ENCODE data around the gene ZBTB46.
"Not testable (repeated sequence)": the region's sequence is repeated elsewhere in the genome, so short reads cannot be mapped to it uniquely, and the experiment has no call there.

The ZBTB46 gene

DNA sequence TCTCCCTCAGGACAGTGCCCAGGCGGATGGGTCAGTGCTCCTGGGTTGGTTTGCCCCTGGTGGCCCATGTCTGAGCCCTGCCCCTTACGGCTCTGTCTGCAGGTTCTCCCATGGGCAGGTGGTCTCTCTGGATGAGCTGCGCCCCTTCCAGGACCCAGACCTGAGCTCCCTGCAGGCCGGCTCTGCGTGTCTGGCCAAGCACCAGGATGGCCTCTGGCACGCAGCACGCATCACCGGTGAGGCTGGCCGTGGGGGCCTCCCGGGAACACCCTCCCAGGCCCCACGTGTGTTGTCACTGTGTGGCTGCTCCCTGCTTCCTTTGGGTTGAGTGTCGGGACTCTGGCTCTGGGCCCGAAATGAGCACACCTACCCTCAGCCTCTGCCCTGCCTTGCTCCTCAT is 97.9 kb downstream of the ZBTB46 start:
- no peaks in the 10 kb centered on the region for H3K27me3 ChIP-seq (ENCODE audit: insufficient read depth, low read length, poor library complexity, severe bottlenecking)
- no peaks in the 10 kb centered on the region for H3K9me2 ChIP-seq (replicated peaks; ENCODE audit: low read depth, low read length)
- no peak overlapping the region for H3K9ac ChIP-seq (ENCODE audit: low read depth, low read length, poor library complexity, severe bottlenecking)
- peaks cover 50% of the 10 kb centered on the region; the same call in 1 of the 2 replicates for H3K79me2 ChIP-seq (ENCODE audit: insufficient read depth, low read length)
- H3K9me3 ChIP-seq (ENCODE audit: insufficient read depth, low read depth, low read length) = no peaks in the 10 kb centered on the region
- H3K36me3 ChIP-seq (ENCODE audit: insufficient read depth, low read length) = peaks cover 25% of the 10 kb centered on the region; the same call in 1 of the 2 replicates
- H2AFZ ChIP-seq (ENCODE audit: low read length) = no peak overlapping the region
- TF ChIP-seq, protein P1, sequence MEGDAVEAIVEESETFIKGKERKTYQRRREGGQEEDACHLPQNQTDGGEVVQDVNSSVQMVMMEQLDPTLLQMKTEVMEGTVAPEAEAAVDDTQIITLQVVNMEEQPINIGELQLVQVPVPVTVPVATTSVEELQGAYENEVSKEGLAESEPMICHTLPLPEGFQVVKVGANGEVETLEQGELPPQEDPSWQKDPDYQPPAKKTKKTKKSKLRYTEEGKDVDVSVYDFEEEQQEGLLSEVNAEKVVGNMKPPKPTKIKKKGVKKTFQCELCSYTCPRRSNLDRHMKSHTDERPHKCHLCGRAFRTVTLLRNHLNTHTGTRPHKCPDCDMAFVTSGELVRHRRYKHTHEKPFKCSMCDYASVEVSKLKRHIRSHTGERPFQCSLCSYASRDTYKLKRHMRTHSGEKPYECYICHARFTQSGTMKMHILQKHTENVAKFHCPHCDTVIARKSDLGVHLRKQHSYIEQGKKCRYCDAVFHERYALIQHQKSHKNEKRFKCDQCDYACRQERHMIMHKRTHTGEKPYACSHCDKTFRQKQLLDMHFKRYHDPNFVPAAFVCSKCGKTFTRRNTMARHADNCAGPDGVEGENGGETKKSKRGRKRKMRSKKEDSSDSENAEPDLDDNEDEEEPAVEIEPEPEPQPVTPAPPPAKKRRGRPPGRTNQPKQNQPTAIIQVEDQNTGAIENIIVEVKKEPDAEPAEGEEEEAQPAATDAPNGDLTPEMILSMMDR (conservative IDR thresholded peaks at IDR 0.05; ENCODE audit: low read length) = no peak
- TF ChIP-seq EZH2phosphoT487 (IDR thresholded peaks at IDR 0.05; ENCODE audit: borderline replicate concordance) = no peak
- H4K20me1 ChIP-seq (ENCODE audit: insufficient read depth, low read length, poor library complexity, severe bottlenecking) = peaks cover 5% of the 10 kb centered on the region
- no peak overlapping the region for H3K4me3 ChIP-seq (ENCODE audit: low read length, poor library complexity, severe bottlenecking)
- peaks cover 19% of the 10 kb centered on the region for H3F3A ChIP-seq (ENCODE audit: low read depth)
- H3K4me1 ChIP-seq (ENCODE audit: insufficient read depth, low read length, poor library complexity, severe bottlenecking) = peaks cover 63% of the 10 kb centered on the region
- H3K4me2 ChIP-seq (ENCODE audit: low read depth, low read length, poor library complexity, severe bottlenecking) = no peak overlapping the region

DNA sequence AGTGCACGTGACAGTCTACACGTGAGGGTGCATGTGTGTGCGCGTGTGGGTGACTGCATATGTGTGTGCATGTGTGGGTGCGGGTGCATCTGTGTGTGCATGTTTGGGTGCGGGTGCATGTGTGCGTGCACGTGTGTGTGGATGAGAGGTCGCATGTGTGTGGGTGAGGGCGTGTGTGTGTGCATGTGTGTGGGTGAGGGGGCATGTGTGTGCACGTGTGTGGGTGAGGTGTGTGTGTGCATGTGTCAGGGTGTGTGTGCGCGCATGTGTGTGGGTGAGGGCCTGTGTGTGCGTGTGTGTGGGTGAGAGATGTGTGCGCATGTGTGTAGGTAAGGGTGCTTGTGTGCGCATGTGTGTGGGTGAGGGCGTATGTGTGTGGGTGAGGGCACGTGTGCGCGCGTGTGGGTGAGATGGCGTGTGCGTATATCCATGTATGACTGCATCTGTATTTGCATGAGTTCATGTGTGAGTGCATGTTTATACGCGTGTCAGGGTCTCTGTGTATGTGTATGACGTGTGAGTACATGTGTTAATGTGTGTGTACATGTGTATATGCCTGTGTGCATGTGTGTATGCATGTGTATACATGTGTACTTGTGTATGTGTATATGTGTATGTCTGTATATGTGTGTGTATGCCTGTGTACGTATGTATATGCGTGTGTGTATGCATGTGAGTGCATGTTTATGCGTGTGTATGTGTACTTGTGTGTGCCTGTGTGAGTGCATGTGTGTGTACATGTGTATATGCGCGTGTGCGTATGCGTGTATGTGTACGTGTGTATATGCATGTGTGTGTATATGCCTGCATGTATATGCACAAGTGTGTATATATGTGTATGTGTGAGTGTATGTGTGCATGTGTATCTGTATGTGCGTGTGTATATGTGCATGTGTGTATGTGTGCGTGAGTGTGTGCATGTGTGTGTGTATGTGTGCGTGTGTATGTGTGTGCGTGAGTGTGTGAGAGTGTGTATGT is 98.7 kb downstream of the ZBTB46 start:
- peak overlapping the region; percentile 78 for H3K9ac ChIP-seq (ENCODE audit: low read depth, low read length, poor library complexity, severe bottlenecking)
- peaks cover 50% of the 10 kb centered on the region; the same call in 1 of the 2 replicates for H3K79me2 ChIP-seq (ENCODE audit: insufficient read depth, low read length)
- peaks cover 25% of the 10 kb centered on the region; the same call in 1 of the 2 replicates for H3K36me3 ChIP-seq (ENCODE audit: insufficient read depth, low read length)
- H4K20me1 ChIP-seq (ENCODE audit: insufficient read depth, low read length, poor library complexity, severe bottlenecking) = peaks cover 2% of the 10 kb centered on the region
- H3K4me2 ChIP-seq (ENCODE audit: low read depth, low read length, poor library complexity, severe bottlenecking) = peak overlapping the region; percentile 82
- no peaks in the 10 kb centered on the region for H3K27me3 ChIP-seq (ENCODE audit: insufficient read depth, low read length, poor library complexity, severe bottlenecking)
- TF ChIP-seq, protein P1 (conservative IDR thresholded peaks at IDR 0.05; ENCODE audit: low read length) = no peak
- no peak for TF ChIP-seq EZH2phosphoT487 (IDR thresholded peaks at IDR 0.05; ENCODE audit: borderline replicate concordance)
- H3K9me3 ChIP-seq (ENCODE audit: insufficient read depth, low read depth, low read length) = no peaks in the 10 kb centered on the region
- H3K9me2 ChIP-seq (replicated peaks; ENCODE audit: low read depth, low read length) = no peaks in the 10 kb centered on the region
- peaks cover 67% of the 10 kb centered on the region for H3K4me1 ChIP-seq (ENCODE audit: insufficient read depth, low read length, poor library complexity, severe bottlenecking)
- H2AFZ ChIP-seq (ENCODE audit: low read length) = no peak overlapping the region
- H3K4me3 ChIP-seq (ENCODE audit: low read length, poor library complexity, severe bottlenecking) = peak overlapping the region; percentile 55
- peaks cover 24% of the 10 kb centered on the region for H3F3A ChIP-seq (ENCODE audit: low read depth)

DNA sequence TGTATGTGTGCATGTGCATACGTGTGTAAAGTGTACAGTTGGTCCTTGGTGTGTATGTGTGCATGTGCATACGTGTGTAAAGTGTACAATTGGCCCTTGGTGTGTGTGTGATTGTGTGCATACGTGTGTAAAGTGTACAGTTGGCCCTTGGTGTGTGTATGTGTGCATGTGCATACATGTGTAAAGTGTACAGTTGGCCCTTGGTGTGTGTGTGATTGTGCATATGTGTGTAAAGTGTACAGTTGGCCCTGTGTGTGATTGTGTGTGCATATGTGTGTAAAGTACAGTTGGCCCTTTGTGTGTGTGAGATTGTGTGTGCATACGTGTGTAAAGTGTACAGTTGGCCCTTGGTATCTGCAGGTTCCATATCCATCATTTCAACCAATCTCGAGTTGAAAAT is 99.7 kb downstream of the ZBTB46 start:
- no peaks in the 10 kb centered on the region for H3K27me3 ChIP-seq (ENCODE audit: insufficient read depth, low read length, poor library complexity, severe bottlenecking)
- peaks cover 25% of the 10 kb centered on the region; the same call in 1 of the 2 replicates for H3K36me3 ChIP-seq (ENCODE audit: insufficient read depth, low read length)
- peaks cover 25% of the 10 kb centered on the region for H3F3A ChIP-seq (ENCODE audit: low read depth)
- no peaks in the 10 kb centered on the region for H4K20me1 ChIP-seq (ENCODE audit: insufficient read depth, low read length, poor library complexity, severe bottlenecking)
- TF ChIP-seq, protein P1 (conservative IDR thresholded peaks at IDR 0.05; ENCODE audit: low read length) = no peak
- TF ChIP-seq EZH2phosphoT487 (IDR thresholded peaks at IDR 0.05; ENCODE audit: borderline replicate concordance) = no peak
- H3K4me2 ChIP-seq (ENCODE audit: low read depth, low read length, poor library complexity, severe bottlenecking) = peak overlapping the region; percentile 82
- no peak overlapping the region for H2AFZ ChIP-seq (ENCODE audit: low read length)
- H3K9me2 ChIP-seq (replicated peaks; ENCODE audit: low read depth, low read length) = no peaks in the 10 kb centered on the region
- H3K4me3 ChIP-seq (ENCODE audit: low read length, poor library complexity, severe bottlenecking) = peak overlapping the region; percentile 55
- peak overlapping the region; percentile 78 for H3K9ac ChIP-seq (ENCODE audit: low read depth, low read length, poor library complexity, severe bottlenecking)
- peaks cover 53% of the 10 kb centered on the region for H3K79me2 ChIP-seq (ENCODE audit: insufficient read depth, low read length)
- peaks cover 66% of the 10 kb centered on the region for H3K4me1 ChIP-seq (ENCODE audit: insufficient read depth, low read length, poor library complexity, severe bottlenecking)
- no peaks in the 10 kb centered on the region for H3K9me3 ChIP-seq (ENCODE audit: insufficient read depth, low read depth, low read length)

DNA sequence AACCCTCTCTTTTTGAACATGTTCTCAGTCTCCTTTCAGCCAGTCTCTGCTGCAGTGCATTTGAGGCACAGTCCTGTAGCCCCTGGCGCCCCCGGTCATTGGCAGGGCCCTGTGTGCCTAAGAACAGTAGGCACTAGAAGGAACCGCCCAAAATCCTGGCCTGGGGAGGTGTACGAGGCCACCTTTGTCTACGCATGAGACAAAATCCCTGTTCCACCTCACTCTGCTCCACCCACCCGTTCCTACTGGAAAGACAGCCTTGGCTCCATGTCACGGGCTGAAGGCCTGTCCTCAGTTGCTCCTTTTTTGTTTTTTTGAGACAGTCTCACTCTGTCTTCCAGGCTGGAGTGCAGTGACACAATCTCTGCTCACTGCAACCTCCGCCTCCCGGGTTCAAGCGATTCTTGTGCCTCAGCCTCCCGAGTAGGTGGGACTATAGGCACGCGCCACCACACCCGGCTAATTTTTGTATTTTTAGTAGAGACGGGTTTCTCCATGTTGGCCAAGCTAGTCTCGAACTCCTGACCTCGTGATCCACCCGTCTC is 100.8 kb downstream of the ZBTB46 start:
- Histone ChIP-seq H3K79me2 (ENCODE audit: insufficient read depth, low read length) (peaks cover 58% of the 10 kb centered on the region), H3K36me3 (ENCODE audit: insufficient read depth, low read length) (peaks cover 24% of the 10 kb centered on the region; the same call in 1 of the 2 replicates), H3K9ac (ENCODE audit: low read depth, low read length, poor library complexity, severe bottlenecking) (peak overlapping the region; percentile 78), H3K4me1 (ENCODE audit: insufficient read depth, low read length, poor library complexity, severe bottlenecking) (peaks cover 55% of the 10 kb centered on the region), H3K4me3 (ENCODE audit: low read length, poor library complexity, severe bottlenecking) (peak overlapping the region; percentile 55), H3K4me2 (ENCODE audit: low read depth, low read length, poor library complexity, severe bottlenecking) (peak overlapping the region; percentile 82), H3F3A (ENCODE audit: low read depth) (peaks cover 25% of the 10 kb centered on the region)
- not testable (repeated sequence) for H3K9me3 ChIP-seq (ENCODE audit: insufficient read depth, low read depth, low read length); H3K9me2 ChIP-seq (replicated peaks; ENCODE audit: low read depth, low read length); H3K27me3 ChIP-seq (ENCODE audit: insufficient read depth, low read length, poor library complexity, severe bottlenecking); H4K20me1 ChIP-seq (ENCODE audit: insufficient read depth, low read length, poor library complexity, severe bottlenecking); H2AFZ ChIP-seq (ENCODE audit: low read length)
